ENCODE data around the gene GATA2. TPM values are rescaled to one million over a fixed set of nuclear protein-coding genes. Genes with fewer than 3 reads are reported as not detected.

Gene GATA2
- total RNA-seq, 1 experiment from 2014 or later: 0.51 TPM

DNA sequence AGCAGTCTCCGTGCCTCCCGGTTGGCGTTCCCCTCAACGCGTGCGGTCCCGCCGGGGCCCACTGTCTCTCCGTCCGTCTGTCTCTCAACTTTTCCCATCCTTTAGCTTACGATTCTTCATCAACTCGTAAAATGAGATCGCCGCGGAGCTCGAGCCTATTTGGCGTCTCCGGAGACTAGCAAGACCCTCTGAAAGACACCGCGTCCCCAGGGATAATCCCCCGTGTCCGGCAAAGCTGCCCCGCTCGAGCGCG is 3.4 kb downstream of the GATA2 start:
- H3K4me1 Mint-ChIP-seq (ENCODE audit: insufficient read depth, unreplicated experiment): peaks cover 4% of the 10 kb centered on the region
- intact Hi-C loops (cut with micrococcal nuclease): no loop called here
- TF ChIP-seq, protein P1, sequence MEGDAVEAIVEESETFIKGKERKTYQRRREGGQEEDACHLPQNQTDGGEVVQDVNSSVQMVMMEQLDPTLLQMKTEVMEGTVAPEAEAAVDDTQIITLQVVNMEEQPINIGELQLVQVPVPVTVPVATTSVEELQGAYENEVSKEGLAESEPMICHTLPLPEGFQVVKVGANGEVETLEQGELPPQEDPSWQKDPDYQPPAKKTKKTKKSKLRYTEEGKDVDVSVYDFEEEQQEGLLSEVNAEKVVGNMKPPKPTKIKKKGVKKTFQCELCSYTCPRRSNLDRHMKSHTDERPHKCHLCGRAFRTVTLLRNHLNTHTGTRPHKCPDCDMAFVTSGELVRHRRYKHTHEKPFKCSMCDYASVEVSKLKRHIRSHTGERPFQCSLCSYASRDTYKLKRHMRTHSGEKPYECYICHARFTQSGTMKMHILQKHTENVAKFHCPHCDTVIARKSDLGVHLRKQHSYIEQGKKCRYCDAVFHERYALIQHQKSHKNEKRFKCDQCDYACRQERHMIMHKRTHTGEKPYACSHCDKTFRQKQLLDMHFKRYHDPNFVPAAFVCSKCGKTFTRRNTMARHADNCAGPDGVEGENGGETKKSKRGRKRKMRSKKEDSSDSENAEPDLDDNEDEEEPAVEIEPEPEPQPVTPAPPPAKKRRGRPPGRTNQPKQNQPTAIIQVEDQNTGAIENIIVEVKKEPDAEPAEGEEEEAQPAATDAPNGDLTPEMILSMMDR (IDR thresholded peaks at IDR 0.05; ENCODE audit: unreplicated experiment): no peak
- H3K27ac Mint-ChIP-seq (ENCODE audit: low read depth, unreplicated experiment): no peak overlapping the region
- ChIA-PET CTCF (interaction anchor here (0.5 to 0.6 kb wide), 3 partner anchors 52 to 211 kb away, joined by 3 to 4 read pairs (median 3); no protein-coding TSS in a partner anchor), POLR2A (interaction anchor here (1.7 kb wide), 1 partner anchor 17 kb away, joined by 7 read pairs; no protein-coding TSS in a partner anchor)
- H3K4me3 Mint-ChIP-seq (ENCODE audit: unreplicated experiment): peak overlapping the region; percentile 52
- no TSS peak for BruUV-seq (replicated peaks)
- DNase-seq (ENCODE audit: unreplicated experiment): no peak
- no peaks in the 10 kb centered on the region for H3K36me3 Mint-ChIP-seq (ENCODE audit: insufficient read depth, unreplicated experiment)
- no peaks in the 10 kb centered on the region for H3K9me3 Mint-ChIP-seq (ENCODE audit: unreplicated experiment)
- peaks cover 24% of the 10 kb centered on the region for H3K27me3 Mint-ChIP-seq (ENCODE audit: insufficient read depth, unreplicated experiment)

DNA sequence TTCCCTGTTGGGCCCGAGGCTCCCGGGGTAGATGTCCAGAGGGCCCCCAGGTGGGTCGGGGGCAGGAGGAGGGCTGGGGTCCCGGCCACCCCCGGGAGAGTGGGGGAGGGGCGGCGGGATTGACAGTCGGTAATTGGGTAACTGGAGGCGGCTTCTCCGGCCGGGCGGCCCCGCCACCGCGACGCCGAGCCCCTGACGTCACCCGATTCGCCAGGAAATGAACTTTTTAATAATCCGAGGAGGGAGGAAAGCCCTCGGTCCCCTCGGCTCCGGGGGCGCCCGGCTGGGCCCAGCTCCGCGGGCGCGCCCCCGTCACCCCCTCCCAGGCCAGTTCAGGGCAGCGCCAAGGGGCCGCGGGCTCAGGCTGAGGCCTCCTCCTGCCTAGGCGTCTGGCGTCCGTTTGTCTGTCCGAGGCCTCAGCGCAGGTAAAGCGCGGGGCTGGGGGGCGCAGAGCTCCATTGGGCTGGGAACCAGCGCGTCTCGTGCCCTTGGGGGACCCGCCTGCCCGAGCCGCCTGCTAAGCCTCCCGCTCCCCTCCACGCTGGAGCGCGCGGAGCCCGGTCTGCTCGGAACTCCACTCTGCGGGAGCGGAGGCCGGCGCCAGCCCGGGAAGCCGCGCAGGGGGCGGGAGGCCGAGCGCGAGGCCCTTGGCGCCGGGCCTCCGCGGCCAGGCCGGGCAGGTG is 3.9 kb downstream of the GATA2 start:
- no TSS peak for BruUV-seq (replicated peaks)
- TF ChIP-seq, protein P1 (IDR thresholded peaks at IDR 0.05; ENCODE audit: unreplicated experiment): no peak
- CTCF ChIA-PET: interaction anchor here (0.5 to 0.6 kb wide), 3 partner anchors 52 to 210 kb away, joined by 3 to 4 read pairs (median 3); no protein-coding TSS in a partner anchor
- Mint-ChIP-seq H3K27ac (ENCODE audit: low read depth, unreplicated experiment) (no peak overlapping the region), H3K9me3 (ENCODE audit: unreplicated experiment) (no peaks in the 10 kb centered on the region), H3K4me1 (ENCODE audit: insufficient read depth, unreplicated experiment) (peaks cover 4% of the 10 kb centered on the region), H3K36me3 (ENCODE audit: insufficient read depth, unreplicated experiment) (no peaks in the 10 kb centered on the region), H3K4me3 (ENCODE audit: unreplicated experiment) (peak overlapping the region; percentile 85), H3K27me3 (ENCODE audit: insufficient read depth, unreplicated experiment) (peaks cover 24% of the 10 kb centered on the region)
- no peak for DNase-seq (ENCODE audit: unreplicated experiment)
- POLR2A ChIA-PET: interaction anchor here (1.7 kb wide), 1 partner anchor 17 kb away, joined by 7 read pairs; no protein-coding TSS in a partner anchor
- intact Hi-C loops (cut with micrococcal nuclease): no loop called here

DNA sequence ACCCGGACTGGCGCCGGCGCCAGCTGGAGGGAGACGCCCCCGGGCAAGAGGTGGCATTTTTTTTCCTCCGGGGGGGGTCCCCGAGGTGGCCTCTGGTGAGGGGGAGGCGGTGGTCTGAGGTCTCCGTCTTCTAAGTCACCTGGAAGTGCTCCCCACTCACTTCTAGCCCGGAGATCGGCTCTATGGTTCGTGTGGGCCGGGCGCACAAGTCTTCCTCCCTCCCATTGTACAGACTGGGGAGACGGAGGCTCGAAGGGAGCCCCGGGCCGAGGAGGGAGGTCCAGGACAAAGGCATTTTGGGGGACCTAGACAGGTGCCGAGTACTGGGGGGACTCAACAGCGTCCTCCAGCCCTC is 4.4 kb downstream of the GATA2 start:
- Mint-ChIP-seq H3K27ac (ENCODE audit: low read depth, unreplicated experiment) (no peak overlapping the region), H3K4me3 (ENCODE audit: unreplicated experiment) (peak overlapping the region; percentile 85), H3K27me3 (ENCODE audit: insufficient read depth, unreplicated experiment) (peaks cover 24% of the 10 kb centered on the region), H3K36me3 (ENCODE audit: insufficient read depth, unreplicated experiment) (no peaks in the 10 kb centered on the region), H3K4me1 (ENCODE audit: insufficient read depth, unreplicated experiment) (peaks cover 4% of the 10 kb centered on the region), H3K9me3 (ENCODE audit: unreplicated experiment) (no peaks in the 10 kb centered on the region)
- no peak for DNase-seq (ENCODE audit: unreplicated experiment)
- no TSS peak for BruUV-seq (replicated peaks)
- ChIA-PET POLR2A (no interaction called here), CTCF (no interaction called here)
- TF ChIP-seq, protein P1 (IDR thresholded peaks at IDR 0.05; ENCODE audit: unreplicated experiment): no peak
- intact Hi-C loops (cut with micrococcal nuclease): no loop called here

DNA sequence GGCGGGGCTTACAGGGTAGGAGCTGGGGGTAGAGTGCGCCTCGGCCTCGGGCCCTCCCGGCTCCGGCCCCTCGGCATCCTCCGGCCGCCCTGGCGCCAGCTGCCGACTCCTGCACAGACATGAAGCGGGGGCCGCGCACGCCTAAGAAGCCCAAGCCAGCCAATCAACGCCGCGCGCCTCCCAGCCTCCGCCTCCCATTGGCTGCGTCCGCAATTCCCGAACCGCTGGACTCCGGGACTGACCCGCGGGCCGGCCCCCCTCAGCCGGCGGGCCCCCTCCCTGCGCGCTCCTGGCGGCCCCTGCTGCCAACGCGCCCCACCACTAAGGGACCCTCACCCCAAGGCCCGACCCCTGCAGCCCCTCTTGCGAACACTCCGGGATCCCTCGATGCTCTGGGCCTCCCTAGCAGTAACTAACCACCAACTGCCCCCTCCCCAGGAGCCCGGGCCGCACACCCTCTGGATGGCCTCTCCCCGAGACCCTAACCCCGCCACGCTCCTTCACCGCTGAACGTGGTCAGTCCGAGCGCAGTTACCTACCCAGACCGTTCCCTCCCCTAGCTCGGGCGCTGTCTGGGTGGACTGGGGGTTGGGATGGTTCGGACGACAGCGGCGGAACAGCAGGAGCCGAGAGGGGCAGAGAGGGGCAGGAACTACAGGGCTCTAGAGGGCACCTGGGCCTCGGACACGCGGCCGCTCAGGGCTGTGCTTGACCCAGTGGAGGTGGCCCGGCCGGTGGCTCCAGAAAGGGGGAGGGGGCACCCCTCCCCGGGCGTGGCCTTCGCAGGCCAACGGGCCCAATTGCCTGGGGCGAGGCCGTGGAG is 5.0 kb downstream of the GATA2 start:
- H3K4me3 Mint-ChIP-seq (ENCODE audit: unreplicated experiment): peak overlapping the region; percentile 85
- TF ChIP-seq, protein P1 (IDR thresholded peaks at IDR 0.05; ENCODE audit: unreplicated experiment): no peak
- H3K27ac Mint-ChIP-seq (ENCODE audit: low read depth, unreplicated experiment): no peak overlapping the region
- peaks cover 24% of the 10 kb centered on the region for H3K27me3 Mint-ChIP-seq (ENCODE audit: insufficient read depth, unreplicated experiment)
- ChIA-PET CTCF (no interaction called here), POLR2A (interaction anchor here (0.6 kb wide), 1 partner anchor 53 kb away, joined by 3 read pairs; no protein-coding TSS in a partner anchor)
- DNase-seq (ENCODE audit: unreplicated experiment): peak; percentile 76
- intact Hi-C loops (cut with micrococcal nuclease): no loop called here
- BruUV-seq (replicated peaks): no TSS peak
- H3K9me3 Mint-ChIP-seq (ENCODE audit: unreplicated experiment): no peaks in the 10 kb centered on the region
- H3K36me3 Mint-ChIP-seq (ENCODE audit: insufficient read depth, unreplicated experiment): no peaks in the 10 kb centered on the region
- peaks cover 4% of the 10 kb centered on the region for H3K4me1 Mint-ChIP-seq (ENCODE audit: insufficient read depth, unreplicated experiment)

Data from MCF 10A (cell line).